ENCODE data around the gene ZMYND8.
"Not testable (repeated sequence)": the region's sequence is repeated elsewhere in the genome, so short reads cannot be mapped to it uniquely, and the experiment has no call there.

The ZMYND8 gene

GRCh38 chr20:47263080-47263464 lies 93.4 kb downstream of the ZMYND8 start:
- DNase-seq: no peak

GRCh38 chr20:47262365-47263013 lies 94.0 kb downstream of the ZMYND8 start:
- no peak for DNase-seq

- DNase-seq: no peak
These were observed 94.5 kb downstream of the ZMYND8 start for GRCh38 chr20:47262008-47262364.

- not testable (repeated sequence) for DNase-seq
These were observed 95.2 kb downstream of the ZMYND8 start for GRCh38 chr20:47261161-47261774.

- not testable (repeated sequence) for DNase-seq
These were observed 95.9 kb downstream of the ZMYND8 start for GRCh38 chr20:47260540-47261126.

GRCh38 chr20:47258745-47259695 lies 97.5 kb downstream of the ZMYND8 start:
- DNase-seq: no peak

- no peak for DNase-seq
These were observed 98.7 kb downstream of the ZMYND8 start for GRCh38 chr20:47257771-47258170.

GRCh38 chr20:47257256-47257655 lies 99.2 kb downstream of the ZMYND8 start:
- DNase-seq: no peak

- DNase-seq: no peak
These were observed 99.7 kb downstream of the ZMYND8 start for GRCh38 chr20:47256668-47257236.

GRCh38 chr20:47253872-47254271 lies 102.6 kb downstream of the ZMYND8 start:
- no peak for DNase-seq

GRCh38 chr20:47252879-47253307 lies 103.6 kb downstream of the ZMYND8 start:
- no peak for DNase-seq

GRCh38 chr20:47251154-47252020 lies 105.1 kb downstream of the ZMYND8 start:
- no peak for DNase-seq

- DNase-seq: no peak
These were observed 106.1 kb downstream of the ZMYND8 start for GRCh38 chr20:47250360-47250759.

- no peak for DNase-seq
These were observed 106.6 kb downstream of the ZMYND8 start for GRCh38 chr20:47249913-47250312.

GRCh38 chr20:47248448-47248966 lies 108.0 kb downstream of the ZMYND8 start:
- no peak for DNase-seq

- no peak for DNase-seq
These were observed 108.5 kb downstream of the ZMYND8 start for GRCh38 chr20:47247972-47248371.

- DNase-seq: no peak
These were observed 110.3 kb downstream of the ZMYND8 start for GRCh38 chr20:47246061-47246777.

- DNase-seq: not testable (repeated sequence)
These were observed 111.3 kb downstream of the ZMYND8 start for GRCh38 chr20:47245166-47245565.

GRCh38 chr20:47244451-47244850 lies 112.0 kb downstream of the ZMYND8 start:
- no peak for DNase-seq

- no peak for DNase-seq
These were observed 112.8 kb downstream of the ZMYND8 start for GRCh38 chr20:47243532-47244305.
